ENCODE measurements around the gene ZNF276.
"Not testable (repeated sequence)": the region's sequence is repeated elsewhere in the genome, so short reads cannot be mapped to it uniquely, and the experiment has no call there.

- not testable (repeated sequence) for TF ChIP-seq CTCF, POLR2AphosphoS5 (IDR thresholded peaks at IDR 0.05)
These were observed 56.9 kb downstream of the ZNF276 start for GRCh38 chr16:89778211-89778610.

Measured in gastroesophageal sphincter (tissue), 3 donors.